B cell (primary cell): ENCODE results near the gene GBE1. TPM values are rescaled to one million over a fixed set of nuclear protein-coding genes. Genes with fewer than 3 reads are reported as not detected.

ENCODE experiments used
- ATAC-seq: fragments of 200-7000 bp; cut with Tn5 transposase; one replicate; pipeline ENCODE4 v1.10.0; 2021; ENCODE audit warnings: low read depth, mild to moderate bottlenecking, moderate number of reproducible peaks, moderate library complexity
- CTCF ChIA-PET: fragments of 350-600 bp; sonication (Branson Sonifier 250); formaldehyde crosslinking; loops from one replicate; lab custom pipeline; 2021; ENCODE audit warnings: antibody characterized with exemption, inconsistent platforms; lab: Charles Lee
- POLR2A ChIA-PET: fragments of 350-600 bp; sonication (Branson Sonifier 250); formaldehyde crosslinking; loops from one replicate; lab custom pipeline; 2021; ENCODE audit warnings: antibody characterized with exemption; lab: Charles Lee
- DNase-seq: peaks from one replicate; pipeline ENCODE4 v3.0.0; 2013
- H2AFZ ChIP-seq: 2 replicates; pipeline ENCODE4 v1.6.1; 2012; ENCODE audit warnings: mild to moderate bottlenecking, low read depth, low read length; ENCODE audit not compliant: insufficient read depth, poor library complexity, severe bottlenecking
- H3K27ac ChIP-seq, 2 donors: 1 replicate in 1 of 2; 2 replicates in 1 of 2; pipeline ENCODE4 v1.5.1; 2012 to 2013; ENCODE audit warnings: low read length in 2 of 2, mild to moderate bottlenecking in 2 of 2, moderate library complexity in 1 of 2
- H3K27me3 ChIP-seq, 4 experiments: fragments of 200-600 bp in 1 of 4; sonication (generic) in 1 of 4; replicated peaks in 1 of 4; 1 replicate in 2 of 4; 2 replicates in 2 of 4; pipeline versions ENCODE4 v1.6.1 to v1.7.0; 2013 to 2016; ENCODE audit warnings: low read length in 3 of 4, mild to moderate bottlenecking in 2 of 4, mixed read lengths in 1 of 4, moderate library complexity in 1 of 4; ENCODE audit not compliant: insufficient read depth in 4 of 4, control insufficient read depth in 3 of 4; ENCODE audit errors: control extremely low read depth in 1 of 4
- H3K36me3 ChIP-seq, 2 experiments: replicated peaks in 1 of 2; 1 replicate in 1 of 2; 2 replicates in 1 of 2; pipeline versions ENCODE4 v1.6.1 to v1.7.1; 2013; ENCODE audit warnings: low read length in 1 of 2; ENCODE audit not compliant: insufficient read depth in 2 of 2, control insufficient read depth in 1 of 2; ENCODE audit errors: control extremely low read depth in 1 of 2, extremely low read depth in 1 of 2
- H3K4me1 ChIP-seq, 2 donors: fragments of 200-600 bp in 1 of 2; sonication (generic) in 1 of 2; 1 replicate in 1 of 2; 2 replicates in 1 of 2; pipeline versions ENCODE4 v1.5.1 to v1.6.1; 2013 to 2017; ENCODE audit warnings: low read length in 2 of 2; ENCODE audit not compliant: control insufficient read depth in 2 of 2, insufficient read depth in 2 of 2
- H3K4me2 ChIP-seq: replicated peaks from 2 replicates; pipeline ENCODE3; 2012; ENCODE audit warnings: mild to moderate bottlenecking, low read depth, low read length; ENCODE audit not compliant: poor library complexity, severe bottlenecking
- H3K4me3 ChIP-seq, 5 experiments: fragments of 200-600 bp in 1 of 5; sonication (generic) in 1 of 5; 1 replicate in 3 of 5; 2 replicates in 2 of 5; pipeline versions ENCODE4 v1.5.1 to v1.7.0; 2011 to 2016; ENCODE audit warnings: low read length in 4 of 5, mild to moderate bottlenecking in 4 of 5, low read depth in 2 of 5, control low read depth in 1 of 5, moderate library complexity in 1 of 5; ENCODE audit not compliant: insufficient read depth in 1 of 5; ENCODE audit errors: control extremely low read depth in 1 of 5, extremely low read depth in 1 of 5
- H3K79me2 ChIP-seq: fragments of 200-600 bp; sonication (generic); one replicate; pipeline ENCODE4 v1.6.0; 2016; ENCODE audit warnings: low read length; ENCODE audit not compliant: control insufficient read depth, insufficient read depth
- H3K9ac ChIP-seq: fragments of 200-600 bp; sonication (generic); 2 replicates; pipeline ENCODE4 v1.6.1; 2017; ENCODE audit warnings: mild to moderate bottlenecking, low read length, moderate library complexity
- H3K9me3 ChIP-seq, 3 donors: one replicate each; pipeline versions ENCODE4 v1.6.1 to v1.7.1; 2013; ENCODE audit warnings: low read length in 2 of 3; ENCODE audit not compliant: control insufficient read depth in 2 of 3, insufficient read depth in 1 of 3; ENCODE audit errors: control extremely low read depth in 1 of 3
- H4K20me1 ChIP-seq: 2 replicates; pipeline ENCODE4 v1.6.0; 2012; ENCODE audit warnings: mild to moderate bottlenecking, low read length; ENCODE audit not compliant: insufficient read depth, control insufficient read depth, poor library complexity, severe bottlenecking
- H3K27ac Mint-ChIP-seq: one replicate; pipeline ENCODE4 v1.8.0; 2021; ENCODE audit warnings: mixed read lengths
- H3K27me3 Mint-ChIP-seq: one replicate; pipeline ENCODE4 v1.8.0; 2021; ENCODE audit warnings: mixed read lengths
- H3K4me1 Mint-ChIP-seq: one replicate; pipeline ENCODE4 v1.8.0; 2021; ENCODE audit warnings: mixed read lengths
- H3K4me3 Mint-ChIP-seq: one replicate; pipeline ENCODE4 v1.8.0; 2021; ENCODE audit warnings: mixed read lengths
- H3K9me3 Mint-ChIP-seq: one replicate; pipeline ENCODE4 v1.8.0; 2022; ENCODE audit warnings: mixed read lengths; ENCODE audit not compliant: insufficient read depth
- EZH2 ChIP-seq: IDR thresholded peaks from 2 replicates; pipeline ENCODE4 v1.6.1; 2012; ENCODE audit warnings: borderline replicate concordance, low read depth, mild to moderate bottlenecking, moderate library complexity, low read length; ENCODE audit not compliant: insufficient read depth, poor library complexity, severe bottlenecking
- WGBS: methylation state at CpG from one replicate; pipeline ENCODE4 v1.1.5; 2013; ENCODE audit warnings: missing lambda C conversion rate; ENCODE audit not compliant: insufficient coverage; 5-methylcytosine and 5-hydroxymethylcytosine counted together
- intact Hi-C: fragments of 100-400 bp; cut with micrococcal nuclease; formaldehyde crosslinking; loops from one replicate; pipeline ENCODE4 v1.10.0; 2022
- polyA plus RNA-seq: library from polyadenylated mRNA; depleted of rRNA; stranded (reverse); fragments of >200 nt; gene quantifications from 2 replicates; pipeline ENCODE4 v1.2.3, GENCODE V29; 2012
- total RNA-seq, 2 donors: library from RNA; stranded (reverse); fragments of 120-200 nt in 1 of 2; gene quantifications; 1 replicate in 1 of 2; 2 replicates in 1 of 2; pipeline versions ENCODE4 v1.2.3 to v1.2.4, GENCODE V29; 2013 to 2022
- TF ChIP-seq, protein P1 (sequence below): fragments of 200-600 bp; IDR thresholded peaks from one replicate; pipeline ENCODE4 v1.8.0; 2022; ENCODE audit warnings: antibody characterized with exemption, mild to moderate bottlenecking

GBE1 gene
- total and polyA plus RNA-seq, 2 donors (not counting 1 experiment from before 2014, with no cell fraction given), result 3.4 to 20.8 TPM

DNA sequence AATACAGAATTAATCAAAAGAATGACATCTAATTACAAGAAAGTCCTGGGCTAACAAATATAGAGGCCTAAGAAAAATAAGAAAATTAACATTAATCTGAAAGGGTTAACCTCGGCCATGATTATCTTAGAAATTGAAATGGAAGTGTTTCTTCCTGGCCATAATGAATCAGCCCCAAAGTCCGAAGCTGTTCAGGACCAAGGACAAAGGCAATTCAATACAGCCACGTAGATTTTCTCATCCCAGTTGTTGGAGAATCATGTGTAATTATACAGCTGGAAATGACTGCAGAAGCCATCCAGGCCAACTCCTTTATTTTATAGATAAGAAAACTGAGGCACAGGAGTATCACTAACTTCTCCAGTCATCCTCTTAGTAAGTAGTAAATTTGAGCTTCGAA, 38.0 kb upstream of the GBE1 start:
- H3K27ac Mint-ChIP-seq, result no peak overlapping the region
- intact Hi-C loops, result no loop called here
- DNase-seq, result no peak
- no peak overlapping the region for H3K4me3 Mint-ChIP-seq
- no peaks in the 10 kb centered on the region for H3K27me3 Mint-ChIP-seq
- no peaks in the 10 kb centered on the region for H3K9me3 Mint-ChIP-seq
- no peak for ATAC-seq
- TF ChIP-seq EZH2, result no peak
- TF ChIP-seq, protein P1, sequence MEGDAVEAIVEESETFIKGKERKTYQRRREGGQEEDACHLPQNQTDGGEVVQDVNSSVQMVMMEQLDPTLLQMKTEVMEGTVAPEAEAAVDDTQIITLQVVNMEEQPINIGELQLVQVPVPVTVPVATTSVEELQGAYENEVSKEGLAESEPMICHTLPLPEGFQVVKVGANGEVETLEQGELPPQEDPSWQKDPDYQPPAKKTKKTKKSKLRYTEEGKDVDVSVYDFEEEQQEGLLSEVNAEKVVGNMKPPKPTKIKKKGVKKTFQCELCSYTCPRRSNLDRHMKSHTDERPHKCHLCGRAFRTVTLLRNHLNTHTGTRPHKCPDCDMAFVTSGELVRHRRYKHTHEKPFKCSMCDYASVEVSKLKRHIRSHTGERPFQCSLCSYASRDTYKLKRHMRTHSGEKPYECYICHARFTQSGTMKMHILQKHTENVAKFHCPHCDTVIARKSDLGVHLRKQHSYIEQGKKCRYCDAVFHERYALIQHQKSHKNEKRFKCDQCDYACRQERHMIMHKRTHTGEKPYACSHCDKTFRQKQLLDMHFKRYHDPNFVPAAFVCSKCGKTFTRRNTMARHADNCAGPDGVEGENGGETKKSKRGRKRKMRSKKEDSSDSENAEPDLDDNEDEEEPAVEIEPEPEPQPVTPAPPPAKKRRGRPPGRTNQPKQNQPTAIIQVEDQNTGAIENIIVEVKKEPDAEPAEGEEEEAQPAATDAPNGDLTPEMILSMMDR, result no peak
- CTCF ChIA-PET, result no interaction called here
- no peak overlapping the region for H3K4me2 ChIP-seq
- no peaks in the 10 kb centered on the region for H3K9me3 ChIP-seq
- no CpG with 5 or more reads among the region's 4 CpGs for WGBS
- H3K27me3 ChIP-seq, result no peaks in the 10 kb centered on the region
- no peak overlapping the region for H2AFZ ChIP-seq
- no peaks in the 10 kb centered on the region for H3K36me3 ChIP-seq
- H3K4me1 ChIP-seq, result no peaks in the 10 kb centered on the region
- H4K20me1 ChIP-seq, result no peaks in the 10 kb centered on the region
- POLR2A ChIA-PET, result no interaction called here
- no peaks in the 10 kb centered on the region for H3K4me1 Mint-ChIP-seq
- H3K4me3 ChIP-seq, result no peak overlapping the region
- no peak overlapping the region for H3K27ac ChIP-seq
- no peak overlapping the region for H3K9ac ChIP-seq
- H3K79me2 ChIP-seq, result no peaks in the 10 kb centered on the region

DNA sequence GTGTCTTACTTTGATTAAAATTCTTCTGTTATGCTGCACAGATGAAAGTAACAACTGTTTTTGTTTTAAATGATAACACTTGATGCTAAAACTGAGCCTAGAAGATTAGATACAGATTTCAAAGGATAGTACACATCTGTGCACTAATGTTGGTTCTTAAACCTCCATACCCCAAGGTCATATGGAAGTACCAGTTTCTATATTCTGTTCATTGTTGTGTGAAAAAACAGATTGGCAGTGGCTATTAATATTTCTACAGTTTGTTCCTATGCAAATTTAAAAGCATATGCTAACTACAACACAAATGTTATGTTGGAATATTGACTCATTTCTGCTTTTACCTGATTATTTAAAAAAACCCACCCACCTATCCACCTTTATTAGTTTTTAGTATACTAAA, 32.0 kb upstream of the GBE1 start:
- no peaks in the 10 kb centered on the region for H3K27me3 Mint-ChIP-seq
- Histone ChIP-seq H3K36me3 (no peaks in the 10 kb centered on the region), H2AFZ (no peak overlapping the region), H3K9ac (no peak overlapping the region), H3K4me1 (no peaks in the 10 kb centered on the region), H3K27me3 (no peaks in the 10 kb centered on the region), H3K79me2 (no peaks in the 10 kb centered on the region), H3K4me3 (no peak overlapping the region), H3K4me2 (no peak overlapping the region), H3K27ac (no peak overlapping the region), H4K20me1 (no peaks in the 10 kb centered on the region), H3K9me3 (no peaks in the 10 kb centered on the region)
- H3K9me3 Mint-ChIP-seq, result no peaks in the 10 kb centered on the region
- ChIA-PET POLR2A (no interaction called here), CTCF (no interaction called here)
- ATAC-seq, result no peak
- peaks cover 4% of the 10 kb centered on the region for H3K4me1 Mint-ChIP-seq
- no peak overlapping the region for H3K27ac Mint-ChIP-seq
- H3K4me3 Mint-ChIP-seq, result no peak overlapping the region
- no peak for DNase-seq
- intact Hi-C loops, result no loop called here
- TF ChIP-seq, protein P1, result no peak
- TF ChIP-seq EZH2, result no peak
